Inflammatory macrophage treated with lipopolysaccharide for 4 hours (primary cell): ENCODE data around the gene MT1G.
A peak's percentile ranks its signal among the peaks of the same experiment; 100 is the strongest.
"Not testable (repeated sequence)": the region's sequence is repeated elsewhere in the genome, so short reads cannot be mapped to it uniquely, and the experiment has no call there.

Experiments
- DNase-seq: peaks from one replicate; pipeline ENCODE4 v3.0.0-alpha.2; 2020

The MT1G gene

GRCh38 chr16:56667581-56668571 lies at the start of gene MT1G:
MT1G (minus strand) TSS chr16:56668065; CDS start chr16:56667993, 72 bp downstream.
- peak; percentile 79 for DNase-seq

DNA sequence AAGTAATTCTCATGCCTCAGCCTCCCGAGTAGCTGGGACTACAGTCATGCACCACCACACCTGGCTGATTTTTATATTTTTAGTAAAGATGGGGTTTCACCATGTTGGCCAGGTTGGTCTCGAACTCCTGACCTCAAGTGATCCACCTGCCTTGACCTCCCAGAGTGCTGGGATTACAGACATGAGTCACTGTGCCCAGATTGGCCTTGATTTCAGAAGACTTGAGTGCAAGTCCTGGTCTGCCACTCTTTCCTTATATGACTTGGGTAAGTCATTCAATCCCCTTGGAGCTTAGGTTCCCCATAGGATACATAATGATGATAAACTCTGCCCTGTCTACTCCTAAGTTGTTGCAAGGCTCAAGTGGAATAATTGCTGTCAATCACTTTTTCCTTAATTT lies 49.7 kb upstream of the MT1G start:
- not testable (repeated sequence) for DNase-seq

DNA sequence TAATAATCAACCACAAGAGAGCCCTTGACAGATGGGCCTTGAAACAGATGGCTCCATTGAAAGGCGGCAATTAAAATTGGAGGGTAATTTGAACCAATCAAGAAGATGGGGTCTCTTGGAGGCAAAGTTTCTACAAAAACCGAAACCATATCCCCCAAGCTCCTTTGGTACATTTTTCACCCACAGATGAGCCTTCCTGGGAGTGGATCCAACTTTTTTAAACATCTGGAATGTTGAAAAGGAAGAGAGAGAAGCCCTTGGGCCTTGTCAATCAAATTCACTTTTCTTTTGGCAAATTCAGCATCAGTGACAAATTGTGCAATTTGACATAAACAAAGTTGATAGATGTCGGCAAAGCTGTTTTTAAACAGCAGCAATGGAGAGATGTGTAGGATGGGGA lies 48.9 kb upstream of the MT1G start:
- no peak for DNase-seq

DNA sequence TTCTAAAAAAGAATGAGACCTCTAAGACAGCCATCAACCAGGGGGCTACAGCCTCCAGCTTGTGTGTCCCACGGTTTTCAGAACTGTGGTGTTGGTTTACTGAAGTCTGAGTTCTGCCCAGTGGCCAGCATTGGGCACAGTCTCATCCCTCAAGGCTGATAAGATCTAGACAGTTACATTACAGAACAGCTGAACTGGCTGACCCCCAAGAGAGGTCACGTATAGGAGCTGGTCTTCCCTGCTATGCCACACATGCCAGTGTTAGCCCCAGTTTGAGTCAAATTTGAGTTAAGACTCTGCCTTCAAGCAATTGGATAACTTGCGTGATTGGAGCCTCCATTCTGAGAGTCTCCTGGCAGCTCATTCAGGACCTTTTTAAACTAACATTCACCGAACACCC lies 47.3 kb upstream of the MT1G start:
- DNase-seq: no peak

DNA sequence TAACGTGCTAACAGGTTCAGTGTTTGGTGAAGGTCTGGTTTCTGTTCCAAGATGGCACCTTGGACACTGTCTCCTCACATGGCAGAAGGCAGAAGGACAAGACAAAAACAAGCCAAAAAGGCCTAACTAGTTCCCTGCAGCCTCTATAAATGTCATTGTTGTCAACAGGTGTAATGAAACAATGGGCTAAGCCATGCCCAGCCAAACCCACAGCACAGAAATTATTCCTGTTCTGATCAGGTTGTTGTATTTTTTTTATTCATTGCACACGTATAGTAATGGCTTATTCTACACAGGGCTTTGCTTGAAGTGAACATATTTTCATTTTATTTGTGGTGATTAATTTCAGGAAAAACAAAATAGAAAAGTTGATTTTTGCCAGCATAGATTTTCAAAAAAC lies 45.9 kb upstream of the MT1G start:
- no peak for DNase-seq

DNA sequence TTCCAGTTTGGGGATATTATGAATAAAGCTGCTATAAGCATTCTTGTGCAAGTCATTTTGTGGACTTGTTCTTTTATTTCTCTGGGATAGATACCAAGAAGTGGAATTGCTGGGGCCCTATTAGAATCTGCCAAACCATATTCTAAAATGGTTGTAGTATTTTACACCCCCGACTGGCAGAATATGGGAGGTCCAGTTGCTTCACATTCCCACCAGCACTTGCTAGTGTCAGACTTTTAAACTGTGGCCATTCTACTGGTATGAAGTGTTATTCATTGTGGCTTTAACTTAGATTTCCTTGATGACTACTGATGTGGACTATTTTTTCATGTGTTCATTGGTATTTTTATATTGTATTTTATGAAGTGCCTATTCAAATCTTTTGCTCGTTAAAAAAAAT lies 44.0 kb upstream of the MT1G start:
- no peak for DNase-seq

- no peak for DNase-seq
These were observed 42.4 kb upstream of the MT1G start for GRCh38 chr16:56710181-56710737.

DNA sequence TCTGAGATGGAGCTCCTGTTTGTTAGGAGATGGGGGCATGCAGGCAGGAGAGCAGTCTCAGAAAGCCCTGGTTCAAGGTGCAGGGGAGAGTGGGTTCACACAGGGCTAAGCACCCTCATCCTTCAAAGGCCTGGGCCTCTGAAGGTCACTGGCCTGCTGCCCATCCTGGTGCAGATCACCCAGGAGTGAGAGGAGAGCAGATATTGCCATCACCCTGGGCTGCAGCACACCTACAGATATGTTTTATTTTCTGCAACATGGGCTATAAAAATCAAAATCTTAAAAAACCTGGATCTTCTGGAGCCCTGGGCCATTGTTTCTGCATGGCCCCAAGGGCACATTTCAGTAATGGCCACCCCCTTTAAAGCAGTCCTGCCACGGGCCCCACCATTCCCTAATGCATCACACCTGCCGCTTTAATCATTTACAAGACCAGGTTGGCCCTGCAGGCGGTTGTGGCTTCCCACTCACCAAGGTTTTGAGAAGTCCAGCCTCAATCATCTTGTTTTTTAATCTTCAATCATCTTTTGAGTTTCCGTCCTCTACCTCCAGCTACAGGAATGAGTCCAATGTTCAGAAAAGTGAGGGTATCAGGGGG lies 41.7 kb upstream of the MT1G start:
- DNase-seq: no peak

DNA sequence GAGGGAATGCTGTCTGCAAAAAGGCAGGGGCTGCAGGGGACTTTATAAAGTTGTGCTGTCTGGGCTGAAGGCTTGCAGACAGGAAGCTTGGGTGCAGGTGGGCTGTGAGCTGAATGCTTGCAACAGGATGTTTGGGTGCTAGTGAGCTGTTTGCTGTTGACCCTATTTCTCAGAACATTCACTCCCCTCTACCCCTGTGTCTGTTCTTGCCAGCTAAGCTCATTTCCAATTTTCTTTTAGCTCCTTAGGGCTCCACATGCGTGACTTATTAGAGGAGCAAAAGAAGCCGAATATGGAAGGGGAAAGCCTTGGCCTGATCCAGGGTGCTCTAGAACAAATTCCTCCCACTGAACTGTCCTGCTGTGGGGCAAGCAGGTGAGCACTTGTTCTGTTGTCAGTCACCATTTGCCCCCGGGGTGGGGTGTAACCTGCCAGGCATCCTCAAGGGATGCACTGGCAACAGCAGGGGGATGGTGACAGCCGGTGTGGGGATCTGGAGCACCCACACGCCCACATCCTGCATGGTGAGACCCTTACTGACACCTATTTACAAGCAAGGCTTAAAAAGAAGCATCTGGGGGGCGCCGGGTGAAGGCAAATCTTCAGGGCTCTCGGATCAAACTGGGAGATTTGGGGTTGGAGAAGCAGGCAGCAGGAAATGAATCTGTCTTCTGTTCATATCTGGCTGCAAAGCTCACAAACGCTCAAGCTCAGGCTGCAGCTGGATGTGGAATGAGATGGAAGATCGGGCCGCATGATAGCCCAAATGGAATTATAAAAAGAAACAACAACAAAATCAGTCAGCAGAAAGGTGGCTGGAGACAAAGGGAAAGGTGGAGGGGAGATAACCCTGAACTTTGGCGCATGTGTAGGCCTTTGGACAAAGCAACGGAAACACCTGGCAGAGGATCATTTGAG lies 40.9 kb upstream of the MT1G start:
- no peak for DNase-seq

DNA sequence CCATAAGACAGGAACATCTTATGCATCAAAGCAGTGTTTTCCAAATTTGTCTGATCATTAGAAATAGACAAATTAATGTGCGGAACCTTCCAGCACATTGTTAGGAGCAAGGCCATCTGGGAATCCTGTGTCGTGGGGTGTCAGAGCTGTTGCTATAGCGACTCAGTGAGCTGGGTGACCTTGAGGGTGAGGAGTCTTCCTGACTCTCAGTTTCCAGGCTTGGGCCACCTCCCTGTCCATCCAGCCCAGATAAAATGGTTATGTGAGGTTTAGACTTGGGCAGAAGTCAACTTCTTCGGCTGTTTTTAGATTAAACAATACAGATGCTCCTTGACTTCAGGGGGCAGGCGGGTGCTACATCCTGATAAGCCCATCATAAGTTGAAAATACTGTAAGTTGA lies 35.0 kb upstream of the MT1G start:
- no peak for DNase-seq

DNA sequence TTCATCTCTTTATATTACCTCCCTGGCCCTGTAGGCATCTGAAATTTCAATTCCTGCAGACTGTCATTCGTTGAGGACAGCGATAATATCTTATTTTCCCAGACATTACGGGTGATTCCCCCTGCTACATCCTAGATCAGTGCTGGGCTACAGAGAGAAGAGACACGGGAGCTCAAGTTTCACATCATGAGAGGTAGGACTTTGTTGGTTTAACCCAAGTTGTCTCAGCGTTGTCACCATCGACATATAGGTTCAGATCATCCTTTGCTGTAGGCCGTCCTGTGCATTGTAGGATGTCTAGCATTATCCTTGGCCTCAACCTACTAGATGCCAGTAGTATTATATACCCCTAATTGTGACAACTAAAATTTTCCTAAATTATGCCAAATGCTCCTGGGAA lies 33.7 kb upstream of the MT1G start:
- no peak for DNase-seq

DNA sequence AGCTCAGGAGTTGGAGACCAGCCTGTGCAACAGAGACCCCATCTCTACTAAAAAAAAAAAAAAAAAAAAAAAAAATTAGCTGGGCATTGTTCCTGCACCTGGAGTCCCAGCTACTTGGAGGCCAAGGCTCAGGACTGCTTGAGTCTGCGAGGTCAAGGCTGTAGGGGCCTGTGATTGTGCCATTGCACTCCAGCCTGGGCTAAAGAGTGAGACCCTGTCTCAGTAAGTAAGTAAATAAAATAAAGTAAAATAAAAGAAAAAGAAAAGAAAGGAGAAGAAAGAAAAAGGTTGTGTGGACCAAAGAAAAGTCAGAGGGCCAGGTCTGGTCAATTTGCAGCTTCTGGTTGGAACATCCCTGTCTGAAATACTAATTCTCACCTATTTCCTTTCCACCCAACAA lies 32.8 kb upstream of the MT1G start:
- DNase-seq: no peak

DNA sequence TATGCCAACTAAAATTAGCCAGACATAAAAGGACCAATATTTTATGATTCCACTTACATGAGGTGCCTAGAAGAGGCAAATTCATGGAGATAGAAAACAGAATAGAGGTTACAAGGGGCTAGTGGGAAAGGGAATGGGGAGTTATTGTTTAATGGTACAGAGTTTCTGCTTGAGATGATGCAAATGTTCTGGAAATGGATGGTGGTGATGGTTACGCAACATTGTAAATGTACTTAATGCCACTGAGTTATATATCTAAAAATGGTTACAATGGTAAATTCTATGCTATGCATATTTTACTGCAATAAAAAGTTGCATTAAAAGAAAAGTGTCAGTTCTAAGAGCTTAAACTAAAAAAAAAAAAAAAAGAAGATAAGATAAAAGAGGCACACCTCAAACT lies 32.3 kb upstream of the MT1G start:
- DNase-seq: no peak

- no peak for DNase-seq
These were observed 29.7 kb upstream of the MT1G start for GRCh38 chr16:56697456-56698155.

GRCh38 chr16:56695246-56695645 lies 27.4 kb upstream of the MT1G start:
- no peak for DNase-seq

DNA sequence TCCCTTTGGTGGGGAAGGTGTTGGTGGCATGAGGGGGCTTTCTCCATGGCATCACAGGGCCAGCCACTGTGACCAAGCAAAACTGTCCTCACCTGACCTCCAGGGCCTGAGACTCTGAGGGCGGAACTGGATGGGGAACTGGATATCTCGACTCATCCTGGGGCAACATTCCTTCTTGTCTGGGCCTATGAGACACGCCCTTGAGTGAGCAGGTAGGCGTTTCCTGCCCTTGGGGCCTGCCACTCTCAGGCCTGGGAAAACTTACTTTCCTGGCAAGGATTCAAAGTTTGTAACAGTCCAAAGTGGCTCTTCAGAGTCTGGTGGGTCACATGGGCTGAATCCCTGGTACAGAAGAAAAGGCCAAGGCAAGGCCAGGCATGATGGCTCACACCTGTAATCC lies 24.0 kb upstream of the MT1G start:
- DNase-seq: peak; percentile 67

GRCh38 chr16:56690420-56691122 lies 22.7 kb upstream of the MT1G start:
- no peak for DNase-seq

- DNase-seq: no peak
These were observed 21.3 kb upstream of the MT1G start for GRCh38 chr16:56689171-56689570.

- no peak for DNase-seq
These were observed 20.9 kb upstream of the MT1G start for GRCh38 chr16:56688762-56689161.

DNA sequence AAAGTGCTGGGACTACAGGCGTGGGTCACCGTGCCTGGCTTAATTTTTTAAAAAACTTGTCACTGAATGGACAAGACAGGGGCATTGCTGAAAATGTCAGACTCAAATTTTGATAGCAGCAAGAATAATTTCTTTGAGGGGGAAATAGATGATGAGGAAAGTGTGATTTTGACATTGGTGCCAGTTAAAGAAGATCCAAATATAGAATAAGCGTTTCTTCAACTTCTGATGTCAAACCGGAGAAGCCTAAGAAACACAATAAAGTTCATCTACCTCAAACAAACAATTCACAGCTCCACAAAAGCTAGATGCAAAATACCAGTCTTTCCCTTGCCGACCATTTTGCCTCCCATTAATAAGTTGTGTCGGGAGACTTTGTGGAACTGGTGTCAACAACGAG lies 18.9 kb upstream of the MT1G start:
- no peak for DNase-seq

- no peak for DNase-seq
These were observed 17.2 kb upstream of the MT1G start for GRCh38 chr16:56684926-56685590.
